DMS53 treated with DMSO at 0.1 percent for 48 hours (cell line): ENCODE data around the gene FAM110A.
"Not testable (repeated sequence)": the region's sequence is repeated elsewhere in the genome, so short reads cannot be mapped to it uniquely, and the experiment has no call there.

Source experiments
- DNase-seq: peaks from one replicate; lab custom pipeline; 2025; ENCODE audit not compliant: unreplicated experiment; lab: John Stamatoyannopoulos, UW

Gene FAM110A

DNA sequence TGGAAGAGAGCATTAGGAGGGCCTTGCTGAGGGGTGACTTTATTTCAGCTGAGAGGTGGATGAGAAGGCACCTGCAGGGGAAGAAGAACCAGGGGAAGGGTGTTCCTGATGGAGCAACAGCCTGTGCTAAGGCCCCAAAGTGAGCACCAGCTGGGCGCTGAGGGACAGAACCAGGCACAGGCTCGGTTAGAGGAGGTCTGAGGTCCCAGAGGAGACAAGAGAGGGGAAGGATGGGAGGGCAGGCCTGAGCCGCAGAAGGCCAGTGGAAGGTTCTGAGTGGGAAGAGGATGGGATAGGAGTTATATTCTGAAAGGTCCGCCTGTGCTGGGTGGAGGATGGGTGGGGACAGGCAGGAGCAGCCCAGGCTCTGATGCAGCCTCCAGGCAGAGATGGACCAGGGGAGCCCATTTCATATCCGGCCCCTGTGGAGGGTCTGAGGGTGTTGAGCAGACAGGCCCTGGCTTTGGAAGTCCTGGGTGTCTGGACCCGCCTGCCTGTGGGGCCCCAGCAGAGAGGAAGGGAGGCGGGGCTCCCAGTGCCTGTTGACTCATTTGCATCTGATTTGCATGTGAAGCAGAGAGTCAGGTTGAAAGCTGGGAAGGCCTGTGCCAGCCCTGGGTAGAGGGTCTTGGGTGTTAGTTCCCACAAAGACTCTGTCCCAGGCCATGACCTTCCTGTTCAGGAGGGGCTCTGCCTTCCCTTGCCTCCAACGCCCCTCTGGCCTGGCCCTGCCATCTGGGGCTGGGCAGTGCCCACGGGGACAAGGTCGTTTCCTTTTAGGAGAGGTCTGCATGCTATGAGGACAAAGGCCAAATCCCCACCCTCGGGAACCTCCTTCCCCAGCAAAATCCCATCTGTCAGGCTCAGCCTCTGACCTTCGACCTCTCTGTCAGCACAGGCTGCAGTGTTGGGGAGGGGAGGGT lies 10.6 kb upstream of the FAM110A start:
- DNase-seq: no peak

DNA sequence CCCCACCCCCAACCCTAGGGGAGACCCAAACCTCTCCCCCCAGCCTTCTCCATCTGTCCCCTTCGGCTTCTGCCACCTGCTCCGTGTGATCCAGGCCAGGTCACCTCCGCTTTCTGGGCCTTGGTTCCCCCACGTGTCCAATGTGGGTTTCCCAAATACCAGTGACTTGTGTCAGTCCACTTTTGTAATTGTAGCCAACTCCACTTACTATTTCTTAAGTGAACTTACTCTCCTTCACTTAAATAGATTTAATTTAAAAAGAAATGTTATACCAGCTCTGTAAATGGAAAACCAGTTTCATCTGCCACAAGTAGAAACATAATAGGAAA lies 10.0 kb upstream of the FAM110A start:
- no peak for DNase-seq

DNA sequence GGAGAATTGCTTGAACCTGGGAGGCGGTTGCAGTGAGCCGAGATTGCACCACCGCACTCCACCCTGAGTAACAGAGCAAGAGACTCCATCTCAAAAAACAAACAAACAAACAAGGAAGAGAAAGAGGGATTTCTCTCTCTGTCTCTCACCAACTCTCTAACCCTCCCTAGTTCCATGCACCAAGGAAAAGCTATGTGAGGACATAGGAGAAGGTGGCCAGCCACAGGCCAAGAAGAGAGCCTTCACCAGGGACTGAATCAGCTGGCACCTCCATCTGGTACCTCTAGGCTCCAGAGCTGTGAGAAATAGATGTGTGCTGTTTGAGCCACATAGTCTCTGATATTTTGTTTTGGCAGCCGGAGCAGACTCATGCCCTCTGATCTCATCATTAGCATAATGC lies 9.0 kb upstream of the FAM110A start:
- no peak for DNase-seq

DNA sequence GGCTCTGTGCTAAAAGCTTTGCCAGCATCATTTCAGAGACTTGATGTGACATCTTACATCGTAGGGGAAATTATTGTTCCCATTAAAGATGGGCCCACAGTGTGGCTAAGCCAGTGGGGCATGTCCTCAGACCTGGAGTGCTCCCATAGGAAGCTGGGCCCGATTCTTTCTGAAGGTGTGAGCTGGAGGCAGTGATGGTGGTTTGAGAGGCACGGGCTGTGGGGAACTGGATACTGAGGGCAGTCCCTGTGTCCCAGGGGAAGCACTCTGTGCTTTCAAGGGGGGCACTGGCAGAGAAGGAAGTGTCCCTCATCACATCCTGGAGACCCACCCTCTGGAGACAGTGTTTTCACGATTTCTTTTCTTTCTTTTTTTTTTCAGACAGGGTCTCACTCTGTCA lies 8.6 kb upstream of the FAM110A start:
- DNase-seq: no peak

- no peak for DNase-seq
Measured at GRCh38 chr20:825710-826421, 7.6 kb upstream of the FAM110A start.

- DNase-seq: no peak
Measured at GRCh38 chr20:826695-827323, 6.7 kb upstream of the FAM110A start.

- not testable (repeated sequence) for DNase-seq
Measured at GRCh38 chr20:827981-828380, 5.5 kb upstream of the FAM110A start.

DNA sequence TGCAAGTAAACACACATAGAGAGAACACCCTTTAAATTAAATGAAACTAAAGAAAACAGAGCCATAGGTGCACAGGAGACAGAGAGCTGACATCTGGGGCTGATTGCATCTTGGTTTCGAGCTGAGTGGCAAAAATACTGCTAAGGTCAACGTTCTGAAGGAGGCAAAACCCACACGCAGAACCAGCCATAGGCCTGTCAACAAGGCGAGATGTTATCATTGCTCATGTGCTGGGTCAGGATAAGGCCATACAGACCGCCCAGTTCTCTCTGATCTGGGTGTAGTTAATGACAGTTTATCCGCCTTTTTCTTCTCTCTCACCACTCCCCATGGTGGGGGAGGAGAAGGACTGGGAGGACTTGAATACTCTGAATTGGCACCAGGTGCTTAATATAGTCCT lies 4.5 kb upstream of the FAM110A start:
- no peak for DNase-seq

GRCh38 chr20:829551-829950 lies 4.0 kb upstream of the FAM110A start:
- no peak for DNase-seq

DNA sequence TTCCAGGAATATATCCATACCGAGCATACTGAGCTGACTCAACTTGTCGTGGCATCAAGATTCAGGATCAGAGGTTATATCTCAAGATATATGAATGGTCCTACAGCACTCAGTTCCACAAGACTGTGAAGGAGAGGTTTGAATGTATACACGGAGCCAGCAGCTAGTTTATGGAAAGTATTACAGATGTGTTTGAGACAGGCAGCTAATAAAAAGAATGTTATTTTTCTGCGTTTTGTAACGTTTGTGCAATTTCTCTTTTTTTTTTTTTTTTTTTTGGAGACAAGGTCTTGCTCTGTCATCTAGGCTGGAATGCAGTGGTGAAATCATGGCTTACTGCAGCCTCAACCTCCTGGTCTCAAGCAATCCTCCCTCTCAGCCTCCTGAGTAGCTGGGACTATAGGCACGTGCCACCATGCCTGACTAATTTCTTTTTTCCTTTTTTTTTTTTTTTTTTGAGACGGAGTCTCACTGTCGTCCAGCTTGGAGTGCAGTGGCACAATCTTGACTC lies 3.4 kb upstream of the FAM110A start:
- no peak for DNase-seq

DNA sequence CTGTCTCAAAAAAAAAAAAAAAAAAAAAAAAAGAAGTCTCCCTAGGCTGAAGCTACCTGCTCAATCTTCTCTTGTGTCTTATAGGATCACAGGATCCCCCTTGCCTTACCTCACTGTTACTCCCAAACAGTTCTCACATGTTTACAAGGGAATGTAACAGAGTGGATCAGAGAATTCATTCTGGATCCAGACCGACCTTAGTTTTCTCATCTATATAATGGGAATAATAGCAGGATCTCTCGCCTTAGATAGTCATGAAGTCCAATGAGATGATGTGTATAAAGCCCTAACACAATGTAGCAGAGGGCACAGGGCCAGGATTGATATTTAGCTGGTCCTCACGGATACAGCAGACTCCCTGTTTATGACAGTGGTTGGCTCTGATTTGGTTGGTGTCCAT lies 2.3 kb upstream of the FAM110A start:
- no peak for DNase-seq

DNA sequence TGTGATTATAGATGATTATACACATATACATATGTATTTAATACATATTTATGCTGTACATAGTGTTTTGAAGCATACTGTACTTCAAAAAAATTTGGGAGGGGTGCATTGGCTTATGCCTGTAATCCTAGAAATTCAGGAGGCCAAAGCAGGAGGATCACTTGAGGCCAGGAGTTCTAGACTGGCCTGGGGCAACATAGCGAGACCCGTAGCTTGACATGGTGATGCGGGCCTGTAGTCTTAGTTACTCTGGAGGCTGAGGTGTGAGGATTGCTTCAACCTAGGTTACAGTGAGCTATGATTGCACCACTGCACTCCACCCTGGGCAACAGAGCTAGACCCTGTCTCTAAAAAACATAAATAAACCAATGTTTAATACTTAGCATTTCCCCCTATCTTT lies 1.6 kb upstream of the FAM110A start:
- no peak for DNase-seq

GRCh38 chr20:833121-833449 lies 430 bp upstream of the FAM110A start:
- DNase-seq: no peak

DNA sequence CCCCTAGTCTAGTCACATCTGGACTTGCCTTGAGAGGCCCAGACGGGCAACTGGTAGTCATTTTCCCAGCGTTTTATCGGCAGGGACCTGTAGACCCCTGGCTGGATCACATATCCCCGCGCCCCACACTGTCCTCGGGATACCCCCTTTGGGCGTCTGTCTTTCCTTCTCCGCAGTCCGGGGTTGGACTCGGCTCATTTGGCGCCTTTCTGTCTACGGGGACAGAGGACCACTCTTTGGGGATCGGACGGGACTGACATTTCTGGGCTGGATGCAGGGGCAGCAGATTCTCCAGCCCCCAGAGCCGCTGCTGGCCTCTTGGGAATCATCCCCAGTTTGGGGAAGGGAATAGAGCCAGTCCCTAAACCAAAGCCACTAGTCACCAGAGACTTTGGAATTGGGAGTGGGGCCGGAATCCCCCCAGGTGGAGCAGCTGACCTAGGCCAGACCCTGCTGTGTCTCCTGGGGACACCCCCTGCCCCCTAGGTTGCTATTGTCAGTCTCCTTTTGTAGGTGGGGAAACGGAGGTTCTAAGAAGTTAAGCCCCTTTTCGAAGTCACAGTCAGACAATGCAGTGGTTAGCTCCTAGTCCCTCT lies 734 bp downstream of the FAM110A start:
- no peak for DNase-seq

- DNase-seq: no peak
Measured at GRCh38 chr20:835608-836045, 2.1 kb downstream of the FAM110A start.

GRCh38 chr20:836190-836589 lies 2.7 kb downstream of the FAM110A start:
- no peak for DNase-seq

DNA sequence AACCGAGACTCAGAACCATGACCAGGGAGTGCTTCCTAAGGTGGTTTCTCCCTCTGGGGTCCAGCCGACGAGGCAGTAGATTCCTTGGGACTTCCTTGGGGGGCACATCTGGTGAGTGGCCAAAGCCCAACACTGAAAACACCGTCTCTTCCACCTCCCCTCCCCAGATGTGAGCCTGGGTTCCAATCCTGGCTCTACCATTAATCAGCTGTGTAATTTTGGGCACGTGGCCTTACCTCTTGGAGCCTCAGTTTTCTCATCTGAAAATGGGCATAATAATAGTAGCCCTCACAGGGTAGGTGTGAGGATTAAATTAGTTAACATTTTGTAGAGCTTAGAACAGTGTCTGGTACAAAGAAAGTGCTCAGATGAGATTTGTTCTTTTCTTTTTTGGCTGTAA lies 5.5 kb downstream of the FAM110A start:
- DNase-seq: no peak

DNA sequence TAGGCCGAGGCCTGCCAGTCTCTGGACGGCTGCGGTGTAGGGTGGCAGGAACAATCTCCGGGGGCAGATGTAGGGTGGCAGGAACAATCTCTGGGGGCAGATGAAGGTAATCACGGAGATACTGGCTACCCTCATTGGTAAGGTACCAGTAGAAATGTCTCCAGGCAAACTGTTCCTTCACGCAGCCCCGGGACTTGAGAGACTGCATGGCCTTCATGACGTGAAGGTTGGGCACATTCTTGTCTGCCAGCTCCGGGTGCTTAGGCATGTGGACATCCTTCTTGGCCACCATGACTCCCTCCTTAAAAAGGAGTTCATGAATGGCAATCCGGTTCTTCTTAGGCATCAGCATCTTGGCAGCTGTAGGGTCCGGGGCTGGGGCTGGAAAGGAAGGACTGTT lies 6.1 kb downstream of the FAM110A start:
- DNase-seq: no peak

- no peak for DNase-seq
Measured at GRCh38 chr20:840503-840857, 7.0 kb downstream of the FAM110A start.

GRCh38 chr20:840858-841567 lies 7.5 kb downstream of the FAM110A start:
- DNase-seq: peak; percentile 15
